GM10266 (cell line): ENCODE measurements around the gene BPGM.

Source experiments
- DNase-seq: peaks from one replicate; pipeline ENCODE4 v3.0.0; 2012; ENCODE audit errors: extremely low spot score
- TF ChIP-seq, protein P1 (sequence below): IDR thresholded peaks from 2 replicates; pipeline ENCODE4 v1.5.1; 2012; ENCODE audit warnings: mild to moderate bottlenecking, low read depth; ENCODE audit not compliant: control insufficient read depth, insufficient read depth; ENCODE audit errors: missing control alignments

Gene BPGM

DNA sequence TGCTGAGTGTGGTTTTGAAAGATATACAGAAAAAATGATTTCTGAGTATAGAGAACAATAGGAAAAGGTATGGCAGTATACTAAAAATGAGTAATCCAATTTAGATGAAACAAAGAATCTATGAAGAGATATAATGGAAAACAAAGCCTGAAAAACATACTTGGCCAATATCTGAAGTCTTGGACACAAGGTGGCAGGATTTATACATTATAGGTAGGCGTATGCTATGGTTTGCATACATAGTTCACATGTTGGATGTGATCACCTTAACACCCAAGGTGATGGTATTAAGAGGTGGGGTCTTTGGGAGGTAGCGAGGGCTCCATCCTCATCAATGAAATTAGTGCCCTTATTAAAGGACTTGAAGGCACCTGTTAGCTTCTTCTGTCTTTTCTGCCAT, 34.5 kb upstream of the BPGM start:
- no peak for DNase-seq
- TF ChIP-seq, protein P1, sequence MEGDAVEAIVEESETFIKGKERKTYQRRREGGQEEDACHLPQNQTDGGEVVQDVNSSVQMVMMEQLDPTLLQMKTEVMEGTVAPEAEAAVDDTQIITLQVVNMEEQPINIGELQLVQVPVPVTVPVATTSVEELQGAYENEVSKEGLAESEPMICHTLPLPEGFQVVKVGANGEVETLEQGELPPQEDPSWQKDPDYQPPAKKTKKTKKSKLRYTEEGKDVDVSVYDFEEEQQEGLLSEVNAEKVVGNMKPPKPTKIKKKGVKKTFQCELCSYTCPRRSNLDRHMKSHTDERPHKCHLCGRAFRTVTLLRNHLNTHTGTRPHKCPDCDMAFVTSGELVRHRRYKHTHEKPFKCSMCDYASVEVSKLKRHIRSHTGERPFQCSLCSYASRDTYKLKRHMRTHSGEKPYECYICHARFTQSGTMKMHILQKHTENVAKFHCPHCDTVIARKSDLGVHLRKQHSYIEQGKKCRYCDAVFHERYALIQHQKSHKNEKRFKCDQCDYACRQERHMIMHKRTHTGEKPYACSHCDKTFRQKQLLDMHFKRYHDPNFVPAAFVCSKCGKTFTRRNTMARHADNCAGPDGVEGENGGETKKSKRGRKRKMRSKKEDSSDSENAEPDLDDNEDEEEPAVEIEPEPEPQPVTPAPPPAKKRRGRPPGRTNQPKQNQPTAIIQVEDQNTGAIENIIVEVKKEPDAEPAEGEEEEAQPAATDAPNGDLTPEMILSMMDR: peak; percentile 18

DNA sequence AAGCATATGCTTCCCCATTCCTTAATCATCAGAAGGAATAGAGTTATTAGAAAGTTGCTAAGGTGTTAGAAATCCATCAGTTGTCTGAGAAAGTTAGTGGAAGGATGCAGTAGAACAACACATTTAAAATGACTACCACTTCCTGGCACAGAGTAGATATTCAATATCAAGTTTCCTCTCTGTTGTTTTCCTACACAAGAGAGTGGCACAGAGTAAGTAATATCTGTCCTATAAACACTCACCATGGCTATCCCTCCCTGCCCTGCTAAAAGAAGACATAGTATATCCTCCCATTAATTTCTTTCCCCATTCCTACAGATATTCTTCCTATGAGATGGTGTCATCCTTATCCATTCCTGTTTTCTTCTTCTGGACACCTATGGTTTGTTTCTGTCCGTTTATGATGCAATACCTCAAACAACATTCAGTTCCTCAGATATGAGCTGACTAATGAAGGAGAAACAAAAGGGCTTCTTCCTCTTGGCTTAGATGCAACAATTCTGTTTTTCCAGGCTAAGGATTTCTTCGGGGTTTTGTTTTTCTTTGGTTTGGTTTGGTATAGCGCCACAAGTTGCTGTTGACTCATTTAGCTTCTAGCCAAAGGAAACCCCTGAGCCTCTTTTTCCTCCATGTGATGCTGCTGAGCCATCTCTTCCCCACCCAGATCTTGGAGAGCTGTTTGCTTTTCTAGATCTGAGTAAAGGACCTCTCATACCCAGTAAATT, 32.9 kb upstream of the BPGM start:
- no peak for DNase-seq
- TF ChIP-seq, protein P1: no peak

DNA sequence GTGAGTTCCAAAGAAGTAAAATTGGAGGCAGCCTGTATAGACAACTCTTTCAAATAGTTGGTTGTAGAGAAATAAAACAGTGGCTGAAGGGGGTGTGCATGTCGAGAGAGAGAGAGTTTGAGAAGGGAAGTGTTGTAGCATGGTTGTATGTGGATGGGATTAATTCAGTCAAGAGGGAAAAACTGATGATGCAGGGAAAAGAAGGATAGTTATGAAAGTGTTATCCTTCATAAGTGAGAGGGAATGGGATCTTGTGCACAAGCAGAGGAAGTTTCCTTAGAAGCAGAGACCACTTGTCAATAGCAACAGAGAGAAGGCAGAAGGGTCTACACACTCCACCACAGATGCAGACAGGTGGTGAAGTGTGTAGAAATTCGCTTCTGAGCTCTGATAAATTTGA, 30.0 kb upstream of the BPGM start:
- TF ChIP-seq, protein P1: no peak
- no peak for DNase-seq

DNA sequence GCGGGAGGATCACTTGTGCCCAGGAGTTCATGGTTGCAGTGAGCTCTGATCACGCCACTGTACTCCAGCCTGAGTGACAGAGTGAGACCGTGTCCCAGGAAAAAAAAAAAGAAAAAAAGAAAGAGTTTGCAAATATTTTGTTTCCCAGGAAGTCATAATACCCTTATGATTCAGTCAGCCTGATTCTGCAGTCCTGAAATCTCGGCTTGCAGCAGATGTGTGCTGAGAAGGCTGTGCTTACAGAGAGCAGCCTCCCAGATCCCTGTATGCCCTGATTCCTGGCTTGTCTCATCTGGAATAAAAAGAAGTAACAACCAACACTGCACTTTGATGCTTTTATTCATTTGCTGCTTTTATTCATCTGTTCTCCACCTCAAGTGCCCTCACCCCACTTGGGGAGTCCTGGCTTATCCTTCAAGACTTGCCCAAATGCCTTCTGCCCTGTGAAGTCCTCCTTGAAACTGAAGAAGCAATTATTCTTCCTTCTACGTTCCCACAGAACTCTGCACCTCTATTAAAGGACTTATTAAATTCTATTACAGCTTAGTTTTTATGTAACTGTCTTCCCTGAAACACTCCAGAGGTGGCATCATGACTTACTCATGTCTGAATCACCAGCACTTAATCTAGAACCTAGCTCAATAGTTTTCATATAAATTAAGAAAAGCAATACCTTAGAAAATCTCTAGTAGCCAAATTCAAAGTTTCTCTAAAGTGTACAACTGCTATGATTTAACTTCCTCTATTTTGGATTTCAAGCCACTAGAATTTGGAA, 27.7 kb upstream of the BPGM start:
- TF ChIP-seq, protein P1: no peak

DNA sequence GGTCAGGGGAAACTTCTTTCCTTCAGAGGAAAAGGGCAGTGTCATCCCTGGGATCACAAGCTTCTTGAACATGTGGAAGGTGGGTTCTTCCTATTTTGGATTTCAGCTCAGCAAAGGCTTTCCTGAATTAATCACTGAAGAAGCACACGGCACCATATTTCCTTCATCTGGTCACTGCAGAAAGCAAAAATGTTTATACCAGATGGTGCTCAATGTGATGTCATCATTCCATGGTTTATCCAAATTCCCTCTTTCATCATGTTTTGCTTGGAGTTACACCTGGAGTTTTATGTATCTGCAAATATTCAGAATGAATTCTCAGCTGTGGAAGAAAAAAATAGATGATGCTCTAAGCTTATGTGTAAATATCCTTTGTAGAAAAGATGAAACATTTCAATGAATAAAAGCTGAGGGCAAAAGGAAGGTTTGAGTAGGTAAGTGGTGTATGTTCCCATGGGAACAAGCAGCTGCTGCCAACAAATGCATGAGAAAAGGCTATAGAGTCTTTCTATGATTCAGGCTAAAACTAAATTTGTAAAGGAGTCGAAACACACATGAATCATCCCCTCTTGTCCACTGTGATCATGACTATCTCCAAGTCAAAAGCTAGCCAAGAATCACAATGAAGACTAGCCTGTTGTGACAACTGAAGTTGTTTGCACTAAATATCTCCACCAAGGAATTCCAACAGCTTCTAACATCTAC, 26.9 kb upstream of the BPGM start:
- TF ChIP-seq, protein P1: no peak
- DNase-seq: no peak

More for the DNA sequence above, 27.7 kb upstream of the BPGM start:
- no peak for DNase-seq

DNA sequence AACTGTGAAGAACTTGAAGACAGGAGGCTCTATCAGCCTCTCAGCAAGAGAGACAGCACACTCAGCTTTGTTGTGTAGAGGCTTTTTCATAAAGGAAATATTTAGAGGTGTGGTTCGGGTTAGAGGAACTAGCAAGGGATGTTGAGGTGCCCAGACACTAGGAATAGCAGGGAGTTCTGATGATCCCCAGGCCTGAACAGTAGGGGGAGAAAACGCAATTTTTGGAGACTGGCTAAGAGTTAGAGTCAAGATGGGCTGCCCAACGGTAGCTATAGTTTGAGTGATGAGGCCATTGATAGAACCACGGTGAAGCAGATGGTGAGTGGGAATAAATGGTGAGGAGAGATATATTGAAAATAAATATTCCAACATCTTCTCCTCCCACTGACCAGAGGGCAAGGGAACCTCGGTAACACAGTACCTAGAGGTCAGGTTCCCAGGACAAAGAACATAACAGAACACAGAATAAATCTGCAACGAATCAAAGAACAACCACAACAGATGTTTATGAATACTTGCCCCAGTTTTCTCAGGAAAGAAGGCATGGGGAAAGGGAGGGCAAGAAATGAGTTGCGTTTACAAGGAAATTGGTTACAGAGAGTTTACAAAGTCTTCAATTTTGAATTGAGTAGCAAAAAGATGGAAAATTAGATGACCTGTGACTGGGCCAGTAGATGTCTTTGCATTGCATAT, 24.2 kb upstream of the BPGM start:
- DNase-seq: no peak
- TF ChIP-seq, protein P1: no peak
